A673 (cell line): ENCODE results near the gene BRWD1. TPM values are rescaled to one million over a fixed set of nuclear protein-coding genes. Genes with fewer than 3 reads are reported as not detected.
A peak's percentile ranks its signal among the peaks of the same experiment; 100 is the strongest.

Experiments
- BruUV-seq: library from RNA; stranded (reverse); fragments of 400-500 nt; replicated peaks from 2 replicates; lab custom pipeline; 2021; lab: Mats Ljungman, UMichigan
- CTCF ChIA-PET: fragments of 300-600 bp; sonication (Branson Sonifier 250); formaldehyde crosslinking; loops from one replicate; lab custom pipeline; 2022; ENCODE audit warnings: antibody characterized with exemption; lab: Charles Lee
- POLR2A ChIA-PET: fragments of 300-600 bp; sonication (Branson Sonifier 250); formaldehyde crosslinking; loops from one replicate; lab custom pipeline; 2022; ENCODE audit warnings: antibody characterized with exemption; ENCODE audit not compliant: low non-redundant PET; lab: Charles Lee
- DNase-seq: peaks from one replicate; pipeline ENCODE4 v3.0.0-alpha.2; 2015; ENCODE audit warnings: low spot score
- H3K27ac ChIP-seq: fragments of 200-600 bp; sonication (generic); 2 replicates; pipeline ENCODE4 v1.5.1; 2016; ENCODE audit warnings: mixed run types, low read depth, mild to moderate bottlenecking, mixed read lengths, antibody characterized with exemption, low read length; ENCODE audit not compliant: poor library complexity, severe bottlenecking
- H3K27me3 ChIP-seq: fragments of 200-600 bp; sonication (generic); replicated peaks from 2 replicates; pipeline ENCODE4 v1.6.1; 2017; ENCODE audit warnings: mixed run types, low read depth, mild to moderate bottlenecking, mixed read lengths, antibody characterized with exemption, low read length; ENCODE audit not compliant: insufficient read depth, poor library complexity
- H3K36me3 ChIP-seq: fragments of 200-600 bp; sonication (generic); 2 replicates; pipeline ENCODE4 v1.6.1; 2016; ENCODE audit warnings: mixed run types, mild to moderate bottlenecking, mixed read lengths, antibody characterized with exemption, low read length; ENCODE audit not compliant: insufficient read depth, poor library complexity, severe bottlenecking
- H3K4me1 ChIP-seq: fragments of 200-600 bp; sonication (generic); 2 replicates; pipeline ENCODE4 v1.6.1; 2017; ENCODE audit warnings: mixed run types, mild to moderate bottlenecking, mixed read lengths, antibody characterized with exemption, low read length; ENCODE audit not compliant: insufficient read depth, poor library complexity, severe bottlenecking
- H3K4me3 ChIP-seq: fragments of 200-600 bp; sonication (generic); 2 replicates; pipeline ENCODE4 v1.5.1; 2016; ENCODE audit warnings: low read depth, mixed run types, mild to moderate bottlenecking, mixed read lengths, low read length; ENCODE audit not compliant: poor library complexity, severe bottlenecking
- H3K9me3 ChIP-seq: fragments of 200-600 bp; sonication (generic); 2 replicates; pipeline ENCODE4 v1.6.1; 2016; ENCODE audit warnings: mixed run types, low read depth, mild to moderate bottlenecking, mixed read lengths, antibody characterized with exemption, low read length; ENCODE audit not compliant: poor library complexity, severe bottlenecking
- EZH2 ChIP-seq: fragments of 200-600 bp; sonication (generic); IDR thresholded peaks from 2 replicates; pipeline ENCODE4 v1.6.1; 2017; ENCODE audit warnings: borderline replicate concordance, low read depth, mild to moderate bottlenecking, mixed read lengths, antibody characterized with exemption, low read length; ENCODE audit not compliant: poor library complexity, severe bottlenecking
- intact Hi-C: fragments of 100-400 bp; cut with micrococcal nuclease; formaldehyde crosslinking; loops from one replicate; pipeline ENCODE4 v1.10.0; 2022; ENCODE audit not compliant: unreplicated experiment
- total RNA-seq: library from RNA; stranded (reverse); gene quantifications from 2 replicates; pipeline ENCODE4 v1.2.3, GENCODE V29; 2021
- TF ChIP-seq, protein P1 (sequence below): fragments of 300-800, 200-600 bp; sonication (generic); conservative IDR thresholded peaks from 2 replicates; pipeline ENCODE4 v1.5.1; 2017; ENCODE audit warnings: low read depth, mild to moderate bottlenecking, antibody characterized with exemption, low read length, moderate library complexity, mixed read lengths

The BRWD1 gene
- total RNA-seq, 1 experiment from 2014 or later = 27.6 TPM

DNA sequence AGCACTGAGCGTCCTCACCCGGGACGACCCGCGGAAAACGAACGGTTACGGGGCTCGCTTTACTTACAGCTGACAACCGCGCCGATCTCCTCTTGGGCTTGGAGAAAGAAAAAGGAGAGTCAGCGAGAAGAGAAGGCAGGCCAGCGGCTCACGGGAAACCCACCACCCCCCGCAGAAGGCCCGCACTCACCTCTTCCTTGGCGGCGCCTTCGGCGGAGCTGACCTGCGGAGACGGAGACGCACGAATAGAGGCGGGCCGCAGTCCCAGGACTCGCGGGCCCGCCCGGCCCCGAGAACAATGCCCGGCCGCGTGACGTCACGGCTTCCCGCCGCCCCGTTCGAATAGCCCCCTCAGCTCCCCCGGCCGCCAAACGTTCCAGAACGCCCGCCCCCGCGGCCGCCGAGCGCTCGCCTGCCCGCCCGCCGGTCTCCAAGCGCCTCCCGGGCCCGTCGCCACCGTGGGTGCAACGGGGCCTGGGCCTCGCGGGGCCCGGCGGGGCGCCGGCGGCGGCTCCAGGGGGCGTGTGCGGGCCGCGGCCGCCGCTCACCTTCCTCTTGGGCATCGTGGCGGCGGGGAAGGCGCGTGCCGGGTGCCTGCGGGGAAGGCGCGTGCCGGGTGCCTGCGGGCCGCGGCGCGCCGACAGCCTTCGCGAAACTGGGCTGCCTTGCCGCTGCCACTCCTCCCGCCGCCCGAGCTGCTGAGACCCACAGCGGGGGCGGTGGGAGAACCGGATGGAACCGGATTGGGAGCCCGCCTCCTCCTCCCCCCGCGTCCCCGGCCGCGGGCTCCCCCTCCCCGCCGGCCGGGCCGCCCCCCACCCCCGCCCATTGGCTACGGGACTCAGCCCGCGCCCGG lies 35.2 kb upstream of the BRWD1 start, which contains the start of gene HMGN1:
Gene HMGN1, minus strand, starts transcription at position 734 of the 856 bp plus-strand sequence. Its CDS starts 171 bp downstream, at position 563.
- intact Hi-C loops = loop anchor here (1.0 to 2.0 kb wide), 2 partner anchors 35 to 38 kb away; partner anchors contain the start of gene BRWD1
- Histone ChIP-seq H3K36me3 (peaks cover 39% of the 10 kb centered on the region), H3K4me3 (peak within 1 kb of the TSS; percentile 94), H3K27ac (peak within 1 kb of the TSS; percentile 92), H3K4me1 (peaks cover 20% of the 10 kb centered on the region), H3K27me3 (no peaks in the 10 kb centered on the region), H3K9me3 (no peaks in the 10 kb centered on the region)
- TF ChIP-seq EZH2 = no peak
- TF ChIP-seq, protein P1, sequence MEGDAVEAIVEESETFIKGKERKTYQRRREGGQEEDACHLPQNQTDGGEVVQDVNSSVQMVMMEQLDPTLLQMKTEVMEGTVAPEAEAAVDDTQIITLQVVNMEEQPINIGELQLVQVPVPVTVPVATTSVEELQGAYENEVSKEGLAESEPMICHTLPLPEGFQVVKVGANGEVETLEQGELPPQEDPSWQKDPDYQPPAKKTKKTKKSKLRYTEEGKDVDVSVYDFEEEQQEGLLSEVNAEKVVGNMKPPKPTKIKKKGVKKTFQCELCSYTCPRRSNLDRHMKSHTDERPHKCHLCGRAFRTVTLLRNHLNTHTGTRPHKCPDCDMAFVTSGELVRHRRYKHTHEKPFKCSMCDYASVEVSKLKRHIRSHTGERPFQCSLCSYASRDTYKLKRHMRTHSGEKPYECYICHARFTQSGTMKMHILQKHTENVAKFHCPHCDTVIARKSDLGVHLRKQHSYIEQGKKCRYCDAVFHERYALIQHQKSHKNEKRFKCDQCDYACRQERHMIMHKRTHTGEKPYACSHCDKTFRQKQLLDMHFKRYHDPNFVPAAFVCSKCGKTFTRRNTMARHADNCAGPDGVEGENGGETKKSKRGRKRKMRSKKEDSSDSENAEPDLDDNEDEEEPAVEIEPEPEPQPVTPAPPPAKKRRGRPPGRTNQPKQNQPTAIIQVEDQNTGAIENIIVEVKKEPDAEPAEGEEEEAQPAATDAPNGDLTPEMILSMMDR = no peak
- DNase-seq = peak; percentile 95
- BruUV-seq = no TSS peak
- CTCF ChIA-PET = interaction anchor here (0.6 to 1.4 kb wide), 2 partner anchors 32 to 39 kb away, joined by 5 to 26 read pairs; no protein-coding TSS in a partner anchor
- POLR2A ChIA-PET = interaction anchor here (0.6 to 0.7 kb wide), 3 partner anchors 19 to 39 kb away, joined by 3 to 5 read pairs (median 4); no protein-coding TSS in a partner anchor

DNA sequence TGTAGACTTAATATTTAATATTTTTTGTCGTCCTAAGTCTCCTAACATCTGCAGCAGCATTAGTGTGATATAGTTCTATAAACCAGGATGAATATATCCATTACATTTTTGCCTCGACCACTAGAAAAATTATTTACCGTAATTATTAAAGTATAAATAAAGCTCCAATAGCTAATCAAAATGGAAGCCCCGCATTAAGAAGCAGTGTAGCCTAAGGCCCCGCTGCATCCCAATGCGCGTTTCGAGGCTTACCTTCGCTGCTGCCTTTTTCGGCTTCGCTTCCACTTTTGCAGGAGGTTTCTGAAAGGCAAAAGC lies 34.6 kb upstream of the BRWD1 start:
- Histone ChIP-seq H3K27ac (peak overlapping the region; percentile 92), H3K4me3 (peak overlapping the region; percentile 94), H3K27me3 (no peaks in the 10 kb centered on the region), H3K36me3 (peaks cover 45% of the 10 kb centered on the region), H3K4me1 (peaks cover 20% of the 10 kb centered on the region), H3K9me3 (no peaks in the 10 kb centered on the region)
- ChIA-PET POLR2A (interaction anchor here (0.6 to 0.7 kb wide), 2 partner anchors 35 to 40 kb away, joined by 4 to 5 read pairs; no protein-coding TSS in a partner anchor), CTCF (interaction anchor here (0.6 to 1.4 kb wide), 2 partner anchors 33 to 40 kb away, joined by 5 to 26 read pairs; no protein-coding TSS in a partner anchor)
- BruUV-seq = TSS peak; percentile 37
- DNase-seq = no peak
- TF ChIP-seq EZH2 = no peak
- TF ChIP-seq, protein P1 = no peak
- intact Hi-C loops = loop anchor here (1.0 to 2.0 kb wide), 2 partner anchors 35 to 39 kb away; partner anchors contain the start of gene BRWD1

DNA sequence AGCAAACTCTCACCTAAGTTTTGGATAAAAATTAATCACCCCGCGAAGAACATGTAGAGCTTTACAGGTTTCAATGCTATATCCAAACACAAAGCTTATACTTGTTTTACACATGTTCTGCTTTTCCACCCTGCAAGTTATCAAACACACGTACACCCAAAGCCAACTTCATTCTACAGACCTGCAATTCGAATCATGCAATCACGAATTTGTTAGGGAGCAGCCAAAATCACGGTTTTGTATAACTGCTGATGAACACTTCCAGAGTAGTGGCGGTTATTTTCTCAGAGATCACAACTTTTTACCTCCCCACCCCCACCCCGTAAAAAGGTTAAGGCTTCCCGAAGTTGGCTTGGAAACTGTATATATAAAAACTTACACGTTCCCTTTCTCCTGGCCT lies 34.1 kb upstream of the BRWD1 start:
- H3K9me3 ChIP-seq = no peaks in the 10 kb centered on the region
- BruUV-seq = no TSS peak
- CTCF ChIA-PET = interaction anchor here (0.7 to 1.4 kb wide), 2 partner anchors 40 to 94 kb away, joined by 3 to 26 read pairs; no protein-coding TSS in a partner anchor
- peak overlapping the region; percentile 92 for H3K27ac ChIP-seq
- DNase-seq = no peak
- peaks cover 20% of the 10 kb centered on the region for H3K4me1 ChIP-seq
- no peaks in the 10 kb centered on the region for H3K27me3 ChIP-seq
- intact Hi-C loops = no loop called here
- TF ChIP-seq, protein P1 = no peak
- TF ChIP-seq EZH2 = no peak
- POLR2A ChIA-PET = no interaction called here
- peak overlapping the region; percentile 94 for H3K4me3 ChIP-seq
- peaks cover 46% of the 10 kb centered on the region for H3K36me3 ChIP-seq
